NCI-H2227 treated with DMSO at 0.1 percent for 48 hours (cell line): ENCODE results near the gene NUDT1.

Experiments used
- DNase-seq: peaks from one replicate; lab custom pipeline; 2025; lab: John Stamatoyannopoulos, UW

NUDT1 gene

DNA sequence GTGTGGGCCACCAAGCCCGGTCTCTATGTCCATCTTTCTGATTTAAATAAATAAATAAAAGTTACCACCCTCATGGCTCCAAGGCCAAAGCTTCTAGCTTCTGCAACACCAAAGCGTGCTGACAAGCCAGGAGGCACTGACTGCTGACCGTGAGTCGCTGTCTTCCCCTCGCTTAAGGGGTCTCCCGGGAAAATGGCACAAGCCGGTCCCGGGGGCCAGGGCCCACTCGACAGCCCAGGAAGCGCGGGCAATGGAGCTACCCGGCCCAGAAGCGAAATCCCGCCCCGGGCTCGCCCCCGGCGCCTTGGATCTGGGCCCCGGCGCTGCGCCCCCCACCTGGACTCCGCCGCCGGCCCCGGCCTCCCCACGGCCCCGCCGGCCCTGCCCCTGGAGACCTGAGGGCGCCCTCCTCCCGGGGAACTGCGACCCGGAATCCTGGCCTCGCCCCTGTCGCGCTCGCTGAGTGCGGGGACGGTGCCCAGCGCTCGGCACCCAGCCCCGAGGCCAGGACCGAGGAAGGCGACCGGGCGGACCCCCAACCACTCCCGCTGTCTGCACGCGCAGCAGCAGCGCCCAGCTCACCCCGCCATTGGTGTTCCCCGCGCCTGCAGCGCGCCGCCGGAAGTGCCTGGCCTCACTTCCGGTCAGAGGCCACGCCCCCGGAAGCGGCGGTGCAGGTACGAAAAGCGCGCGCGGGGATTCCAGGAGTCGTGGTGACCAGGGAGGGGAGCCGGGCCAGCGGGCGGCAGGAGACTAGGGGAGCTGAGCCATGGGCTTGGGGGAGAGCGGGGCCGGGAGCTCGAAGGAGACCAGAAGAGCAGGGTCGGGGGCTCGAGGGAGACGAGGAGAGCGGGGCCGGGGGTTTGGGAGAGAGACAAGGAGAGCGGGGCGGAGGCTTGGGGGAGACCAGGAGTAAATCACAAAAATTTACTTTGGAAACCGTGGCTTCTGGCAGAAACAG is at the start of gene NUDT1, which contains the start of gene MRM2:
Gene NUDT1 (plus strand): TSS at position 647 of the 961 bp plus-strand sequence. CDS start 2,349 bp downstream, outside the sequence.
Gene MRM2 (minus strand): TSS at position 626 of the 961 bp plus-strand sequence. CDS start 36 bp downstream, at position 590.
- DNase-seq: peak; percentile 59

DNA sequence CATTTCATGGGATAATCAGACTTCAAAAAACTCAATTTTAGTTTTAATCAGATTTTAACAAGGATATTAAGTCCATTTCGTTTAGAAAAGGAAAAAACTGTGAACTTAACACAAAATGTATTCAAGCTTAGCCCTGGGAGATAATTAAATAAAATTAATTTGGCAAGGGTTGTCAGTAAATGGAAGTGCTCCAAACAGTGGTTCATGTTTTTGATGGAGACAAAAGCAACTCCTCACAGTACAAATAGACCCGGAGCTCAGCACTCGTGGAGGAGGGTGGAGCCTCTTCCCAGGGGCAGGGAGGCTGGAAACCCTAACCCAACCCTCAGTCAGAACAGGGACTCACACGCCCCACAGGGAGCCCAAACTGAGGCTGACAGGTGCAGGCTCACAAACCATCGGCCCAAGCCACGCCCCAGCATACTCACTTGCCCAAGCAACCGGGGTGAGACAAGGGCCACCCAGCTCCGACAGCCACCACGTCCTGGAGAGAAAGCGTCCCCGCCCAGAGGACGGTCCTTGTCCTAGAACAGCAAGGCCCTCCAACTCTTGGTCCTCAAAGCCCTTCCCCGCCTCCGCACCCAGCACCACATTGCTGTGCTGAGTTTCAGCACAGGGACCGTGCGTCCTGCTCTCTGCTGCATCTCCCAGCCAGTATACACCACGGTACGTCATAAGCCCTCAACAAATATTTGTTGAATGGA is 49.0 kb upstream of the NUDT1 start:
- DNase-seq: no peak

DNA sequence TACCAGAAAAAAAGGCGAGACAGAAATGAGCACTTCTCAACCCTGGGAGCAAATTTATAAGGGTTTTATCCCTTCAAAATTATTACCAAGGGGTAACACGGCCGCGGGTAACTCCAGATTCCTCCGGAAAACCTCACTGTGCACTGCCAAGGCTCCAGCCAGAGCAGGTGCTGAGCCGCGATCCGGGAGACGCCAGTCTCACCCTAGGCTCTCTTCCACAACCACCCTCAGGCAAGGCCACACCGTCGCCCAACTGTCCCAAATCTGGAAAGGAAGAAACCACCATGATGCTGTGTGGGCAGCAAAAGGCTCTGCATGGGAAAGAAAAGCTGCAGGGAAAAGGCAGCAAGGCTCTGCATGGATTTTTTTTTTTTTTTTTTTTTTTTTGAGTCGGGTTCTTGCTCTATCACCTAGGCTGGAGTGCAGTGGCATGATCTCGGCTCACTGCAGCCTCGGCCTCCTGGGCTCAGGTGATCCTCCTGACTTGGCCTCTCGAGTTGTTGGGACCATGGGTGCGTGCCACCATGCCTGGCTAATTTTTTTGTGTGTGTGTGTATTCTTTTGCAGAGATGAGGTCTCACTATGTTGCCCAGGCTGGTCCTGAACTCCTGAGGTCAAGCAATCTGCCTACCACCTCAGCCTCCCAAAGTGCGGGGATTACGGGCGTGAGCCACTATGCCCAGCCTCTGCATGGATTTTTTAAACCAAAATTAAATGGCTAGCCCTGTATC is 48.3 kb upstream of the NUDT1 start:
- no peak for DNase-seq

DNA sequence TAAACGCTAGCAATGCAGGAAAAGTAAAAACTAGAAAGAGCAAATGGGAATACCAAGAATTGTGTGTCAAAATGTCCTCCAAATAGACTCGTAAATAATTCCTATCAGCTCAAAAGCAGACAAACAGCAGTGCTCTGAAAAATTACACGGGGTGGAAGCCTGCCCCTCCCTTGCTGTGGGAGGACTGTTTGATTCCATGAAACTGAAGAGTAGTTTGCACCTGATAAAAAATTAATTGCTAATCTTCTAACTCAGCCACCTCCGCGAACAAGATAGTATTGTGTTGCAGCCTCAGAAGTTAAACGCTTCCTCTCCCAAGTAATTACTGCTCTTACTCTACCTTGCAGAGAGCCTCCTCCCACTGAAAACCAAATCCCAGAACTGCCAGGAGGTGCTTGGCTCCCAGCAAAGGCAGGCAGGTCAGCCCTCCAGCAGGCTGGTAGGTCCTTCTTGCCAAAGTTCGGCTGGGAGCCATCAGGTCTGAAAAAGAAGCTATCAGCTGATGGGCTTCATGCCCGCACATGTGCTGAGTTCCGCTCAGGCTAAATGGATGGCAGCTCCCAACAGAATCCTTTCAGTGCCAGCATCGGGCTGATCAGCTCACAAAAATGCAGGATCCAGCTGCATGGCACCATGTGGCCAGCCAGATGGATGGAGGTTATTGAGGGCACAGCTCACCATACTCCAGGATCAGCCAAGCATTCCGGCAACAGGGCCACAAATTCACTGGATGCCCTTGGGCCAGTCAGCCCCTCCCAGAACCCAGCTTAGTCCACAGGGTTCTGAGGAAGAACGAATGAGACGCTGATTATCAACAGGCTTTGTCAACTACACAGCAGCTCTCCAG is 46.4 kb upstream of the NUDT1 start:
- DNase-seq: no peak

DNA sequence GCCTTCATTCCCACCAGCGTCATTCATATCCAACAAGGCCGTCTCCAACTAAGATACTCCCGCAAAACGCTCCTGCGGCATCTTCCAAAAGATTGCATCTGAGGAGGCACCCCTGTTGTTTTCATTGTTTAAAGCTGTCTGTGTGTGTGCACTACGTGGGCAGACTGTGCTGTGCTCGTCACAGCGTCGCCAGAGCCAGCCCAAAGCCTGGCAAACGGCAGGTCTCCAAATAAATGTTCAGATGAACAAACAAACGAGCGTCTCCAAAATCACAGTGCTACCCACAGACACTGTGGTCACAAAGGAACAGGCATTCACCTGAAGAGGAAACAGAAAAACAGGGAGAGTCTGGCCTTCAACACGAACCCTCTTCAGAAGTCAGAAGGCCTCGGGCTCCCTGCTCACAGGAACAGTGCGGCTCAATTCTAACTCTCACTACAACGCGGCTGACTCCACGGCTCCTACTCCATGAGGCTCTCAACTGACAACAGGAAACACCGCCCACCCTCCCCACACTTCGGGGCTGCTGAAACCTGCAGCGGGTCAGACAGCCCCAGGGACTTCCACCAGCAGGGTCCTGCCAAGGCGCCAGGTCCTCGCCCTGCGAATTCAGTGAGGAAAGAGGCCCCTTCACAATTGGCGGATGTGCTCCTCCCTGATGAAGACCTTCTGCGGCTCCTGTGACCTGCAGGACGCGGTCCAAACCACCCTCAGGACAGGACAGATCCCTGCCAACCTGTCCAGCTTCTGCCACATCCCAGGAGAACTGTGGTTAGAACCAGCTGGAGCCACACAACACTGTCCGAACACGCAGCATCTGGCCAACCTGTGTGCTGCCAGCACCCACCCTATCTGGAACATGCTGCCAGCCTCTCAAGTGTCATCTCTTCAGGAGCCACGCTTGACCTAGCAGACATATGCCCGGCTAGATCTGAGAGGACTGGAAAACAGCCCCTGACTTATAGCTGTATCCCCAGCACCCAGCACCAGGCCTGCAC is 45.3 kb upstream of the NUDT1 start:
- DNase-seq: no peak

DNA sequence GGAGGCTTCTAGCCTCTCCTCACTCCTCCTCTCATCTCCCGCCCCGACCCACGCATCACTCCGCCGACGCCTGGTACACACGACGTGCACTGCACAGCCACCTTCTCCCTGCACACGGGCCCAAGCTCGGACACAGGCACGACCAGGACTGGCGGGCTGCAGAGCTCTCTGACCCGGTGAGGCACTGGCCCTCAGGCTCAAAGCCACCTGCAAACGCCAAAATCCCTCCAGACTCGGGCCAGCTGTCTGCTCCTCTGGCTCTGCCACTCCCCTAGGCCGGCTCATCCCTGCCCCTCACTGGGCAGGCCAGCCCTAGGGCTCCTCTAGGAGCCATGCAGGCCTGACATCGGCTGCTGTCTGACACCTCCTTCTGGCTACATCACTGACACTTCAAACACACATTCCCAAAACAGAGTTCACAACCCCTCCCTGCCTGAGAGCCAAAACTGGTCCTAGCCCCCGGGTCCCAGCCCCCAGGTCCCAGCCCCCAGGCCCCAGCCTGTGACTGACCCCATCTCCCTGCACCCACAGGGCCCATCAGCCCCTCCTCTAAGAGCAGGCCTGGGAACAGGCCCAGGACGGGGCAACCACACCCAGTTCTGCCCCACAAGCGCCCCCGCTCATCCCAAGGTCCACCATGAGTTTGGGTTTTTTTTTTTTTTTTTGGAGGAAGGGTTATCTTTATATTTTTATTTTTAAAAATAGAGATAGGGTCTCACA is 44.4 kb upstream of the NUDT1 start:
- DNase-seq: no peak

DNA sequence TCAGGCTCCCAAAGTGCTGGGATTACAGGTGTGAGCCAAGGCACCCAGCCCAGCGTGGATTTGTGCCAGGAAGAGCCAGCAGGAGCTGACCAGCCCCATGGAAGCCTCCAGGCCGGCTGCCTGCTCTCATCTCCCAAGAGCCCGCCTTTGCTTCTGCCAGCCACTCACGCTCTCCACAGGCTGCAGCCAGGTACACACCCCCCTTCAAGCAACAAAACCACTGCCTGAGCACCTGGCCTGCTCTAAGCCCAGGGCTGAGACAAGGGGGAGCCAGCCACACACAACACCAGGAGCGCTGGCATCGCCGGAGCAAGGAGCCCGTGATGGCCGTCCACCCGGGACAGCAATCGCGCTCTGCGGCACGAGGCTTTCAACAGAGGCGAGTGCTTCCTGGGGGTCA is 43.8 kb upstream of the NUDT1 start:
- DNase-seq: no peak

DNA sequence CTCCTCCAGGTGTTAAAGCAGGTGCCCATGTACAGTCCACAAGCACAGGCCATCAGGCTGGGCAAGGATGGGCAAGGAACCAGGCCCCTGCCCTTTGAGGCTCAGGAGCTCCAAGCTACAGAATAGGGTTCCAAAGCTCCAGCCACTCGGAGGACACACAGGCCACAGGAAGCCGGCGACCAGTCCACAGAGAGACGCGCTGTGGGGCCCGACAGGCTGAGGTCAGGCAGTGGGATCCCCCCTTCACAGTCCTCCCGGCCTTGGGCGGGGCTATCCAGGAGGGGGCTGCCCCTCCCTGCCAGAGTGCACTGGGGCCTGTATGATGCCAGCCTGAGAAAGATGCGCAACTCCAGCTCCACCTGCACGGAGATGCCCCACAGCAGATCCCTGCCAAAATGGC is 43.3 kb upstream of the NUDT1 start:
- DNase-seq: no peak

DNA sequence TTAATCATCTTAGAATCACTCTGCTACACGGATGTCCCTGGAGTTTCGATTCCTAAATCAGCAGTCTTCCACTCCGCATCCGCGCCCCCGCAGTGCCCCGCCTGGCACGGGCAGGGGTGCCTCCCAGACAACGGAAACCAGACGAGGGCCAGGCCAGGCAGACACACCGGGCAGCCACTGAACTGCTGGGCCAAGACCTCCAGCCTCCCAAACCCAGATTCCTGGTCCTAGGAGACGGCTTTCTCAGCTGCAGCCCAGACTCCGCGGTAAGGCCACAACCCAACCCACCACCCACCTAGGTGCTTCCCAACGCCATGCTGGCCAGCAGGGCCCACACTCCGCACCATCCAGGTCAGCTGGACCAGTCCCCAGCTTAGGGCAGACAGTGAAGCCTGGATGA is 42.5 kb upstream of the NUDT1 start:
- DNase-seq: no peak

DNA sequence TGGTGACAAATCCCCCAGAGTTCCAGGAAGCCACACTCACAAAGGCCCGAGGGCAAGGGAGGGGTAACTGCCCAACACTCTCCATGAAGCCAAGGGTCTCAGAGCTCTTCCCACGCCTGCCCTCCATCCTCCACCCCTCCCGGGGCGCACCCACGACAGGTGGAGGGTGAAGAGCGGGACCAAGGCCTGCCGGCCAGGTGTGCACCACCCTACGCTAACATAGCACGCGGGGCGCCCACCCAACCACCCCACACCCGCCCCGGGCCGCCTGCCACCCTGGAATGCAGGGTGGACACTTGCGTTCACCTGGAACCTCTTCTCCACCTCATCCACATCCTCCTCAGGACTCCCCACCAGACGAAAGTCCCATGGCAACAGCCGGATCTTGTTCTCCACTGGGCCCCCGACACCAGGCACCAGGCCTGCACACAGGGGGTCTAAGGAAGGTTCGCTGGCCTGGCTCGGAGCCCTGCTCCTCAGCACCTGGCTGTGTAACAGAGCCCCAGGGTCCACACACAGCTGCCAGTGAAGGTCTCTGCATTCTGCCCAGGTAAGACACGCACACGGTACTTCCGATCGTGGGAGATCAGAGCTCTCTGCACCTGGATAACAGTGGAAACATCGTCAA is 42.0 kb upstream of the NUDT1 start:
- no peak for DNase-seq

DNA sequence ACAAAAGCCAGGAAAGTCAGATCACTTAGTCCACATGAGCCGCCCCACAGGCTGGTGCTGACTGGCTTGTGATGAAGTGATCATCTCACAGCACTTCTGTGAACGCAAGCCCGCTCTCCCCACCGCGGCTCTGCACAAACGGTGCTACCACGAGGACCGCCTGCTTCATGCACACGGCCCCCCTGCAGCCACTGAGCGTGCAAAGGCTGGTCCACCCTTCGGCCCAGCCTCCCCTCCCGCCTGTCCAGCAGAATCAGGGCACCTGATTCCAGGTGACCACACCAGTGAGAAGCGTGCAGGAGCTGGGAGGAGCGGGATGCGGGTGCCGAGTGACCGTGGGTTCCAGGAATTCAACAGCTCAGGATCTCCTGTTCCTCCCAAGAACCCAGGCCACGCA is 41.4 kb upstream of the NUDT1 start:
- DNase-seq: no peak

DNA sequence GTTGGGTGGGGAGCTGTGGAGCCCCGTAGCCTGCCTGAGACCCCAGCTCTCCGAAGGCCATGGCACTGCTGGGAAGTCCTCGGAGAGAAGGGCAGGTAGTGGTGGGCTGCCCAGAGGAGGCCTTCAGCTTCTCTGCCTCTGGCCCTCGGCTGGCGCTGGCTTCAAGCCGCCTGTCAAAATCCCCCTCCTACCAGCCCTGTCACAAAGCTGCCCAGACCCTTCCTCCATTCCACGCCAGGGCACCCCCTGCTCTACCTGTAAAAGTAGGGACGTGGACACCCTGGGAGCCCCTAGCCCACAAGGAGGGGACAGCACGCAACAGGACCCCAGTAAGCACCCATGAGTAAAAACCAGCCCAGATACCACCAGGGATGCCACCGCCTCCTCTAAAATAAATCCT is 40.9 kb upstream of the NUDT1 start:
- DNase-seq: no peak

DNA sequence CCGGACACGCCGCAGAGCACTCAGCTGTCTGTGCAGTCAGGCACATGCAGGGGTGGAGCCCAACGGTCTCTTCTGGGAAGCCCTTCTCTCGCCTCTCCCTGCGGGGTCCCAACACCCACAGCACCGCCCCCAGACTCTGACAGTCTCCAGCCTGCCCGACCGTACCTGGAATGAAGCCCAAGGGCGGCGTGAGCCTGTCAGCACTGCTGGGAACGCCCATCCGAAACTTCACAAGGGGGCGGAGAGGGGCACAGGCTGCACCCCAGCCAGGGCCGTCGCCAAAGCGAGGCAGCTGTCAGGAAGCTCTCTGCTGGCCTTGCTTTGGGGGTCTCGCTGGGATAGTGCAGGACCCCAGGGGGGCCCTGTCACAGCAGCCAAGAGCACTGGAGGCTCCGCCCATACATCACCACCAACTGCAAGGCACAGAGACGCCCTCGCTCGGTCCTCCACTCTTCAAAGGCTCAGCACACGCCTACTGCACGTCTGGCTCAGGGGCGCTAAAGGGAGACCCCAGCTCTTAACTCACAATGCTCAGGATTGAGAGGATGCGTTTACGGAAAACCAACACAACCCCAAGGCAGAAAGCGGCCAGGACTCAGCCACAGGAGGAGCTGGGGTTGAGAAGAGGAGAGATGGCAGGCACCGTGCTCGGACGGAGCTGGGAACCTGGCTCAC is 40.2 kb upstream of the NUDT1 start:
- DNase-seq: no peak

DNA sequence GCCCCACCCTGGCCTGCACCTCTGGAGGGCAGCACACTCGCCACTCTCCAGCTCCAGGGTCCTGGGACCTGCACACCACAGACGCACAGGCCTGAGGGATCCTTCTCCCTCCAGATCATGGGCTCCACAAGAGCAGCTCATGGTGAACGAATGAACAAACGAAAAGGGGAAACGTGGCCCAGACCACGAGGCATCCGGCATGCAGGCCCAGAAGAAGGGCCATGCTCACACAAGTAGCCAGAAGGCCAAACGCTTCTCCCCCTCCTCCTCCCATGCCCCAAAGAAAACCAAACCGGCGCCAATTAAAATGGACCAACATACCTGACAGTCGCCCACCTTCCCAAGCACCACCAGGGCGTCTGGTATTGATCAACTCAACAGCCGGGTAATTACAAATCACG is 39.7 kb upstream of the NUDT1 start:
- no peak for DNase-seq

DNA sequence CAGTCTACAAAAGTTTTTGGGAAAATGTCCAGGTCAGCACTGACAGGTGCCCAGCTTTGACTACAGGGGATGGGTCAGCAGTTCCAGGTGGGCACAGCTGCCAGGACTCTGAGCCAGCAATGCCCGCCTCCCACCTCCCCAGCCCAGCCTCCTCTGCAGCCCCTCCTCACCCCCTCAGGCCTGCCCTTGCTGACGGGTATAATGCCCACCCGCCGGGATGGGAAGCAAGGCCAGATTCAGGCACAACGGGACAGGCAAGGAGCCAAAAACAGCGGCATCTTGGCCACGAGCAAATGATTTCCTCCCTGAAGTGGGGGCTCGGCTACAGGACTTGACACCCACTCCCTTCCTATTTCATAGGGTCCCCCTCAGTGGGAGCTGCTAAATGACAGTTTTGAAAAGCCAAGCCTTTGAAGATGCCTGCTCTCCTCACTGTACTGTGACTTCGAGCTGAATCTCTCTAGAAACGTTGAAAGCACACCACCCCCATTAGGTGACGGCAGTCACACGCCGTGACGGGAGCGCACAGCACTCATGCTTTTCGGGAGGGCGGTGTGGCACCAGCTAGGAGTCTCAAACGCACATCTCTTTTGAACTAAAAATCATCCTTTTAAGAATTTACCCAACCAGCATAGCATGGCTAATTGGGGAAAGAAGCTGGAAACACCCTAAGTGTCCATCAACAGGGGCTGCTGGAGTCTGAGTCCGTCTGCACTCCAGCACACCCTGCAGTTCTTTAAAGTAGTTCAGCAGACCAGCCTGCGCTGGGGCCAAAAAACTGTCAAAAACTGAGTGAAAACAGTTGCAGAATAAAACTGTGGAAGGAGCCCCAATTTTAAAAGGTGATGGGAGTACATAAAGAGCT is 38.9 kb upstream of the NUDT1 start:
- DNase-seq: no peak

DNA sequence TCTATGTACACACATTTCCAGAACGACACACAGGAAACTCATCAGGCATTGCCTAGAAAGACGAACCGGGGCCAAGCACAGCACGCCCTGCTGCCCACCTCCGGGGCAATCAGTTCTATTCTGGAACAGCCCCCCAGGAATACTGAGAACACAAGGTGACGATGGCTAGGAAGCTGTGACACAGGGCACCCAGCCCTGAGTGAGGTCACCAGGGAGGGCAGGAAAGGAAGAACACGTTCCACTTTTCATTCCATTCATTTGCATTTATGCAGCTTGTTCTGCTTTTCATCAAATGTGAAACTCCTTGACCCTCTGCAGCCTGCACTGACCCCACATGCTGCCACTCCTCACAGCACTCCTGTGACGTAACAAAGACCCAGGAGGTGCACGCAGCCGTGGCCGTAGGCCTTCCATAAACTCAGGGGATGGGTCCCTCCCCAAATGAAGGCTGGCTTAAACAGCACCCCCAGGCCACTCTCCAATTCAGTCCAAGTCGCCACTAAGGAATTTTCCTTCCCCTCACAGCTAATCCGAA is 38.2 kb upstream of the NUDT1 start:
- no peak for DNase-seq

DNA sequence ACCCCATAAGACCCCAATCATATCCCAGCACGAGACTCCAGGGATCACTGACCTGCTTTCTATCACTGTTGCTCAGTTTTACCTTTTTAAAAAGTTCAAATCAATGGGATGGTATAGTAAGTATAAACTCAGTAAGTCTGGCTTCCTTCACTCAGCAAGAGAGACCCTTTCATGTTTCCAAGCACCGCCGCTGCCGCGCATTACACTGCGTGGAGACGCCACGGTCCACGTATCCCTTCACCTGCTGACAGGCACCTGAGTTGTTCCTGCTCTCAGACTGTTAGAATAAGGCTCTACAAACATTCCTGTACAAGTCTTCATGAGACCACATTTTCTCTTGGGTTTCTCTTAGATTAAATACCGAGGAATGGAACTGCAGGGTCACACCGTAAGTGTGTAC is 37.6 kb upstream of the NUDT1 start:
- DNase-seq: no peak
